ENCODE results near the gene FHOD3.

- no peak for TF ChIP-seq CTCF (conservative IDR thresholded peaks at IDR 0.05; ENCODE audit: low read depth in 2 of 2)
- no peak for TF ChIP-seq REST (IDR thresholded peaks at IDR 0.05; ENCODE audit: unreplicated experiment)
- TF ChIP-seq POLR2AphosphoS5 (IDR thresholded peaks at IDR 0.05; ENCODE audit: low read depth), result no peak
Observed at GRCh38 chr18:36298126-36298741, 721 bp downstream of the FHOD3 start.
